ENCODE data around the gene CPT1B. TPM values are rescaled to one million over a fixed set of nuclear protein-coding genes. Genes with fewer than 3 reads are reported as not detected.

CPT1B gene
- total RNA-seq, 2 experiments from 2014 or later, result 40.7 to 44.0 TPM

- ChIA-PET POLR2A (no interaction called here), CTCF (interaction anchor here (1.5 to 2.7 kb wide), 2 partner anchors 8 to 14 kb away, joined by 3 to 11 read pairs; no protein-coding TSS in a partner anchor)
Observed at GRCh38 chr22:50561401-50562358, 16.5 kb downstream of the CPT1B start.

DNA sequence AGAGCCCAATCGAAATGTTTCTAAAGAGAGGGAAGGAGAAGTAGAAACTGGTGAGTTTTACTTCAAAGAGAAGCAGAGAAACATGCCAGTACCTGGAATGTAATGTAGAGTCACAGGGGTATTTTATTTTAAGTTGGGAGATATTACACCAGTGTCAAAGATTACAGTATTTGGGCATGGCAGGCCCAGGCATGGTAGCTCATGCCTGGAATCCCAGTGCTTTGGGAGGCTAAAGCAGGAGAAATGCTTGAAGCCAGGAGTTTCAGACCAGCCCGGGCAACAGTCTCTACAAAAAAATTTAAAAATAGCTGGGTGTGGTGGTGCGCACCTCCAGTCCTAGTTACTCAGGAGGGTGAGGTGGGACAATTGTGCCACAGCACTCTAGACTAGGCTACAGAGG, 18.2 kb downstream of the CPT1B start:
- ChIA-PET CTCF (interaction anchor here (1.5 to 2.7 kb wide), 2 partner anchors 12 to 35 kb away, joined by 6 to 11 read pairs; partner anchors contain the start of gene SCO2), POLR2A (interaction anchor here (0.6 kb wide), 1 partner anchor 15 kb away, joined by 12 read pairs; the partner anchor contains the start of gene KLHDC7B)

- CTCF ChIA-PET, result no interaction called here
- POLR2A ChIA-PET, result interaction anchor here (0.6 to 1.0 kb wide), 2 partner anchors 10 to 31 kb away, joined by 3 read pairs; no protein-coding TSS in a partner anchor
Observed at GRCh38 chr22:50556703-50557102, 21.5 kb downstream of the CPT1B start.

DNA sequence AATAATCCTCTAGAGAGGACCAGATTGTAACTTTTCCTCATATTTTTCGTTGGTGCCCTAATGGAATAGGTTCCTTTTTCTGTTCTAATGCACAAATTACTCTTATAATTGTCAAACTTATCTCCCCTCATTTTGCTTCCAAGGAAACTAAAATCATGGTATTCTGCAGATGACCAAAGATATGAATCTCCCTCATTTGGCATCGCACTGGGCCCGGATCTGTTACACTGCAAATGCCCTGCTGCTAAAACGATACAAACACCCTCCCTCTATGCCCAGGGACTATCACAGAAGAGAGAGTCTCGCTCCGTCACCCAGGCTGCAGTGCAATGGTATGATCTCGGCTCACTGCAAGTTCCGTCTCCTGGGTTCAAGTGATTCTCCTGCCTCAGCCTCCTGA, 24.9 kb downstream of the CPT1B start:
- ChIA-PET POLR2A (no interaction called here), CTCF (interaction anchor here (0.6 to 1.0 kb wide), 2 partner anchors 9 to 63 kb away, joined by 3 to 4 read pairs; partner anchors contain the start of gene SYCE3)

DNA sequence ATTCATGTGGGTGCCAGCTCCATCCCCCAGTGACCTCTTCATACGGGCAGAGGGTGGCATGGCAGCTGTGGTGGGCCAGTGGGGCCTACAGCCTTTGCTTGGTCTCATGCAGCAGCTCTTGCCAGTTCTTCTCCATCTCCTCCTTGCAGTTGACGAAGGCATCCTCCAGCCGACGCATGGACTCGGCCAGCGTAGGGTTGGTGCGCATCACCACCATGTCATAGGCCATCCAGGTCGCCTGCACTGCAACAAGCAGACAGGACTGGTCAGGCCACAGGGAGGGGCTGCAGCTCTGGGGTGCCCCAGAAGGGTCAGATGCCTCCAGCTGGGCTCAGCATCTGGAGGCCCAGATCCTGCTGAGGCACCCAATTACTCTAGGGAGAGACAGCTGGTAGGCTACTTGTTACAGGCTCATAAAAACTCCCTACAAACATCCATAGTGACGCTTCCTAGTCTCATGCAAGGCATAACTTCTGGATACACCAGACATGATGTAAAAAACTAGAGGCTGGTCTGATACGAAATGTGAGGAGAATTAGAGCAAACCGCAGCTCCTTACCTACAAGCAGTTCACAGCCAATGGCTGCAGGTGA, 27.0 kb downstream of the CPT1B start:
- POLR2A ChIA-PET, result no interaction called here

GRCh38 chr22:50550395-50550794, 27.8 kb downstream of the CPT1B start:
- CTCF ChIA-PET, result interaction anchor here (0.6 to 5.3 kb wide), 7 partner anchors 10 to 306 kb away, joined by 3 to 38 read pairs (median 3); partner anchors contain the start of genes SCO2 and SYCE3
- POLR2A ChIA-PET, result interaction anchor here (0.6 to 1.1 kb wide), 3 partner anchors 25 to 129 kb away, joined by 3 to 4 read pairs (median 3); partner anchors contain the start of gene SCO2

More for the DNA sequence above, 27.0 kb downstream of the CPT1B start:
- CTCF ChIA-PET, result interaction anchor here (0.6 to 5.3 kb wide), 7 partner anchors 11 to 307 kb away, joined by 3 to 38 read pairs (median 3); partner anchors contain the start of genes SCO2 and SYCE3

DNA sequence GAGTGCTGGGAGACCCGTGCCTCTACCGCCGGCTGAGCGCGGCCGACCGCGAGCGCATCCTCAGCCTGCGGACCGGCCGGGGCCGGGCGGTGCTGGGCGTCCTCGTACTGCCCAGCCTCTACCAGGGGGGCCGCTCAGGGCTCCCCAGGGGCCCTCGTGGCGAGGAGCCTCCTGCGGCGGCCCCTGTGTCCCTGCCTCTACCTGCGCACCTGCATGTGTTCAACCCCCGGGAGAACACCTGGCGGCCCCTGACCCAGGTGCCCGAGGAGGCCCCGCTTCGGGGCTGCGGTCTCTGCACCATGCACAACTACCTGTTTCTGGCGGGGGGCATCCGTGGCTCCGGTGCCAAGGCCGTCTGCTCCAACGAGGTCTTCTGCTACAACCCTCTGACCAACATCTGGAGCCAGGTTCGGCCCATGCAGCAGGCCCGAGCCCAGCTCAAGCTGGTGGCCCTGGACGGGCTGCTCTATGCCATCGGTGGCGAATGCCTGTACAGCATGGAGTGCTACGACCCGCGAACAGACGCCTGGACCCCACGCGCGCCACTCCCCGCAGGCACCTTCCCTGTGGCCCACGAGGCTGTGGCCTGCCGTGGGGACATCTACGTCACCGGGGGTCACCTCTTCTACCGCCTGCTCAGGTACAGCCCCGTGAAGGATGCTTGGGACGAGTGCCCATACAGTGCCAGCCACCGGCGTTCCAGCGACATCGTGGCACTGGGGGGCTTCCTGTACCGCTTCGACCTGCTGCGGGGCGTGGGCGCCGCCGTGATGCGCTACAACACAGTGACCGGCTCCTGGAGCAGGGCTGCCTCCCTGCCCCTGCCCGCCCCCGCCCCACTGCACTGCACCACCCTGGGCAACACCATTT, 29.1 kb downstream of the CPT1B start:
- ChIA-PET POLR2A (interaction anchor here (0.8 to 2.5 kb wide), 10 partner anchors 10 to 207 kb away, joined by 3 to 36 read pairs (median 5); partner anchors contain the start of genes ARSA, CHKB, LMF2 and NCAPH2), CTCF (interaction anchor here (0.6 to 5.3 kb wide), 9 partner anchors 8 to 72 kb away, joined by 3 to 38 read pairs (median 6); partner anchors contain the start of genes SCO2 and SYCE3)

GRCh38 chr22:50548040-50548920, 29.9 kb downstream of the CPT1B start:
- ChIA-PET POLR2A (interaction anchor here (0.8 to 2.5 kb wide), 12 partner anchors 9 to 206 kb away, joined by 3 to 36 read pairs (median 5); partner anchors contain the start of genes ARSA, CHKB, LMF2 and NCAPH2), CTCF (interaction anchor here (1.0 to 5.3 kb wide), 9 partner anchors 9 to 80 kb away, joined by 3 to 38 read pairs (median 5); partner anchors contain the start of genes ARSA, SCO2 and SYCE3)

- POLR2A ChIA-PET, result interaction anchor here (0.9 to 2.5 kb wide), 8 partner anchors 8 to 74 kb away, joined by 3 to 36 read pairs (median 10); partner anchors contain the start of genes CHKB, LMF2, NCAPH2 and SCO2
- CTCF ChIA-PET, result interaction anchor here (1.0 to 5.3 kb wide), 8 partner anchors 8 to 80 kb away, joined by 3 to 38 read pairs (median 5); partner anchors contain the start of genes ARSA, SCO2 and SYCE3
Observed at GRCh38 chr22:50547263-50547985, 30.8 kb downstream of the CPT1B start.

- POLR2A ChIA-PET, result interaction anchor here (1.5 to 2.4 kb wide), 4 partner anchors 15 to 36 kb away, joined by 7 to 16 read pairs (median 11); partner anchors contain the start of genes CHKB and SCO2
- CTCF ChIA-PET, result interaction anchor here (0.9 to 5.3 kb wide), 6 partner anchors 9 to 74 kb away, joined by 3 to 38 read pairs (median 6); partner anchors contain the start of genes SCO2 and SYCE3
Observed at GRCh38 chr22:50546326-50547262, 31.6 kb downstream of the CPT1B start.

DNA sequence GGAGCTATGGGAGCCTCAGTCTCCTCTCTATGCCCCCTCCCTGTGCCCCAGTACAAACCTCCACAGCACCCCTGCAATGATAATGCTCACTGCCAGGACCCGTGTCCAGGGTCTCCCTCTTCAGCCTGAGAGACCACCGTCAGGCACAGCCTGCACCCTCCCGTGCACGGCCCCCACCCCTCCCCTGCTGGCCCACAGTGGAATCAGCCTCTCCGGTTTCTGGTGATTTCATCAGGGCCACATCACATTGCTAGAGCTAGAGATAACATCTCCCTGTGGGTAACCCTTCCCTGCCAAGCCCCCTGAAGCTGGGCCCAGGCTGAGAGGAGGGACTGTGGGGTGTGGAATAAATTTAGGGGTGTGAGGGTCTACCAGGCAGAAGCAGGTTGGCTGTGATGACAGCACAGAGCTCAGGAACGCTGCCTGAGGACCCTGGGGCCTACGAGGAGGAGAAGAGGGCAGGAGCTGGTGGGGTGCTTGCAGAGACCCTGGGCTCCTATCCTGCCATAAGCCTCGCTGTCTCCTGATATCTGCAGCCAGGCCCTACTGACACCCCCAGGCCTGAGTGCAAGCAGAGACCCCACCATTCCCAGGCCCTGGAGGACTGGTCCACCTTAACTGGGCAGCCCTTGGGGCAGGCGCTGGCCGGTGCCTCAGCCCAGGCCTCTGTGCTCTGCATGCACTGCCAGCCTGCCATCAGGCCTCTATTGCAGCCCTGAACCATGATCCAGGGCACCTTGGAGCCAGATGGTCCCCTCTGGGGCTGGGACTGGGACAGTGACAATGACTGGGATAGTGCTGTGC, 32.5 kb downstream of the CPT1B start, which contains the start of gene KLHDC7B:
TSS of gene KLHDC7B (plus strand) at position 378 of the 804 bp plus-strand sequence. CDS start at position 723, 345 bp downstream.
- POLR2A ChIA-PET, result interaction anchor here (0.7 to 1.8 kb wide), 4 partner anchors 14 to 20 kb away, joined by 3 to 12 read pairs (median 10); partner anchors contain the start of genes SCO2 and SYCE3
- CTCF ChIA-PET, result interaction anchor here (0.6 to 2.9 kb wide), 6 partner anchors 10 to 83 kb away, joined by 3 to 14 read pairs (median 4); partner anchors contain the start of genes SCO2 and SYCE3

- POLR2A ChIA-PET, result interaction anchor here (1.0 to 1.8 kb wide), 3 partner anchors 13 to 19 kb away, joined by 4 to 10 read pairs (median 10); partner anchors contain the start of genes SCO2 and SYCE3
Observed at GRCh38 chr22:50544746-50545253, 33.4 kb downstream of the CPT1B start.

DNA sequence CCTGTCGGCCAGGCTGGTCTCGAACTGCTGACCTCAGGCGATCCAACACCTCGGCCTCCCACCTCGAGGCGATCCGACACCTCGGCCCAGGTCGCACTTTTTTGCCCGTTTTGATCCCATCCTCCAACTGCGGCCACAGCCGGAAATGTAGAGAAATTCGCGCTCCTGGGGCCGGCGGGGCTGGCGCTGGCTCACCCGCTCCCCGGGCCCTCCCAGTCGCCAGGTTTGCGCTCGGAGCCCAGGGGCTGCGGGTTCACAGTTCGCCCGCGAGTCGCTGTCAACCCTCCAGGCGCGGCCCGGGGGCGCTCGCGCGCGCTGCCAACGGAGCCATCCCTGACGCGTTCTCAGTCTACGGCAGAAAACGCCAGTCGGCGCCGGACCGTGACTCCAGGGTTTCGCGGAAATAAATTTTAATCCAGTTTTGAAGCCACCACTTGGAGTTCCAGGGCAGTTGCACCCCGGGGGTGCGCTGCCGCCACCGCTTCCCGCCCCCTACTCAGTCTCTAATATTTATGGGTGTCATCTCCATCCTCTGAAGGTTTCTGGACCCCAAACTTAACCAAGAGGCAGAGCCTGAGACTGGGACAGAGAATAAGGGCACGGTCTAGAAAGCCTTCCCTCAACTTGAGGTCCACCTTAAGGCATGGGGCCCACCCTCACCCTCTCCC, 34.0 kb downstream of the CPT1B start:
- ChIA-PET POLR2A (interaction anchor here (1.0 to 1.8 kb wide), 3 partner anchors 13 to 19 kb away, joined by 4 to 10 read pairs (median 10); partner anchors contain the start of genes SCO2 and SYCE3), CTCF (interaction anchor here (0.9 to 2.9 kb wide), 4 partner anchors 16 to 76 kb away, joined by 4 to 14 read pairs (median 7); partner anchors contain the start of genes SCO2 and SYCE3)

More at GRCh38 chr22:50544746-50545253, 33.4 kb downstream of the CPT1B start:
- CTCF ChIA-PET, result interaction anchor here (0.9 to 2.9 kb wide), 5 partner anchors 16 to 84 kb away, joined by 3 to 14 read pairs (median 4); partner anchors contain the start of genes SCO2 and SYCE3

Data from activated CD8-positive, alpha-beta memory T cell treated with anti-CD3 and anti-CD28 coated beads for 36 hours (primary cell).